ENCODE data around the gene COLEC11.

GRCh38 chr2:3547915-3548314 is 47.0 kb upstream of the COLEC11 start:
- TF ChIP-seq, protein P1, sequence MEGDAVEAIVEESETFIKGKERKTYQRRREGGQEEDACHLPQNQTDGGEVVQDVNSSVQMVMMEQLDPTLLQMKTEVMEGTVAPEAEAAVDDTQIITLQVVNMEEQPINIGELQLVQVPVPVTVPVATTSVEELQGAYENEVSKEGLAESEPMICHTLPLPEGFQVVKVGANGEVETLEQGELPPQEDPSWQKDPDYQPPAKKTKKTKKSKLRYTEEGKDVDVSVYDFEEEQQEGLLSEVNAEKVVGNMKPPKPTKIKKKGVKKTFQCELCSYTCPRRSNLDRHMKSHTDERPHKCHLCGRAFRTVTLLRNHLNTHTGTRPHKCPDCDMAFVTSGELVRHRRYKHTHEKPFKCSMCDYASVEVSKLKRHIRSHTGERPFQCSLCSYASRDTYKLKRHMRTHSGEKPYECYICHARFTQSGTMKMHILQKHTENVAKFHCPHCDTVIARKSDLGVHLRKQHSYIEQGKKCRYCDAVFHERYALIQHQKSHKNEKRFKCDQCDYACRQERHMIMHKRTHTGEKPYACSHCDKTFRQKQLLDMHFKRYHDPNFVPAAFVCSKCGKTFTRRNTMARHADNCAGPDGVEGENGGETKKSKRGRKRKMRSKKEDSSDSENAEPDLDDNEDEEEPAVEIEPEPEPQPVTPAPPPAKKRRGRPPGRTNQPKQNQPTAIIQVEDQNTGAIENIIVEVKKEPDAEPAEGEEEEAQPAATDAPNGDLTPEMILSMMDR (IDR thresholded peaks at IDR 0.05), result no peak
- no peak for TF ChIP-seq POLR2A (IDR thresholded peaks at IDR 0.05)
